ENCODE measurements around the gene NUCB2. TPM values are rescaled to one million over a fixed set of nuclear protein-coding genes. Genes with fewer than 3 reads are reported as not detected.

The NUCB2 gene
- polyA plus RNA-seq, 1 donor (not counting 4 experiments of a cell fraction or from before 2014, with no cell fraction given) = 44.2 TPM

- Histone ChIP-seq H3K9me3 (ENCODE audit: control insufficient read depth, low read depth, low read length) (no peaks in the 10 kb centered on the region), H4K20me1 (ENCODE audit: control insufficient read depth, extremely low read depth, insufficient read depth, low read length) (no peaks in the 10 kb centered on the region), H3K27me3 (ENCODE audit: control insufficient read depth, extremely low read depth, insufficient read depth, low read length) (no peaks in the 10 kb centered on the region), H3K4me3 (ENCODE audit: control insufficient read depth in 2 of 3, extremely low read depth in 1 of 3, insufficient read depth in 2 of 3, low read depth in 1 of 3, low read length in 3 of 3) (no peak overlapping the region), H3K9me1 (ENCODE audit: control insufficient read depth, extremely low read depth, insufficient read depth, low read length) (no peaks in the 10 kb centered on the region), H3K36me3 (ENCODE audit: control insufficient read depth in 2 of 2, extremely low read depth in 1 of 2, insufficient read depth in 2 of 2, low read length in 2 of 2) (peaks cover 1 to 6% of the 10 kb centered on the region in 2 experiments), H3K27ac (ENCODE audit: control insufficient read depth, insufficient read depth, low read length) (no peak overlapping the region), H3K4me1 (ENCODE audit: control insufficient read depth, extremely low read depth, insufficient read depth, low read length) (no peaks in the 10 kb centered on the region), H2AFZ (ENCODE audit: control insufficient read depth, low read length) (no peak overlapping the region), H3K9ac (ENCODE audit: control insufficient read depth, extremely low read depth, insufficient read depth, low read length) (no peak overlapping the region), H3K79me2 (ENCODE audit: control insufficient read depth, insufficient read depth, low read length) (no peaks in the 10 kb centered on the region), H3K4me2 (ENCODE audit: control insufficient read depth, extremely low read depth, insufficient read depth, low read depth, low read length) (no peak overlapping the region)
- TF ChIP-seq EZH2 (IDR thresholded peaks at IDR 0.05; ENCODE audit: low read length) = no peak
- TF ChIP-seq CTCF (optimal IDR thresholded peaks at IDR 0.05 in 1 of 3, IDR thresholded peaks at IDR 0.05 in 1 of 3, conservative IDR thresholded peaks at IDR 0.05 in 1 of 3; ENCODE audit: extremely low read depth in 1 of 3, insufficient read depth in 2 of 3, low read length in 3 of 3) = no peak
- dilution Hi-C loops (cut with MboI; ENCODE audit: extremely low pct_ligation_motif_present, low sequenced_read_pairs) = no loop called here
- DNase-seq (ENCODE audit: low read depth, low spot score) (no peak), FAIRE-seq (no peak)
Observed at GRCh38 chr11:17287058-17287457, 10.5 kb downstream of the NUCB2 start.

GRCh38 chr11:17291710-17292109 lies 15.2 kb downstream of the NUCB2 start:
- H3K4me3 ChIP-seq (ENCODE audit: control insufficient read depth in 2 of 3, extremely low read depth in 1 of 3, insufficient read depth in 2 of 3, low read depth in 1 of 3, low read length in 3 of 3) = no peak overlapping the region
- no peak overlapping the region for H3K9ac ChIP-seq (ENCODE audit: control insufficient read depth, extremely low read depth, insufficient read depth, low read length)
- no peaks in the 10 kb centered on the region for H4K20me1 ChIP-seq (ENCODE audit: control insufficient read depth, extremely low read depth, insufficient read depth, low read length)
- H3K9me3 ChIP-seq (ENCODE audit: control insufficient read depth, low read depth, low read length) = no peaks in the 10 kb centered on the region
- dilution Hi-C loops (cut with MboI; ENCODE audit: extremely low pct_ligation_motif_present, low sequenced_read_pairs) = no loop called here
- no peak overlapping the region for H2AFZ ChIP-seq (ENCODE audit: control insufficient read depth, low read length)
- H3K36me3 ChIP-seq (ENCODE audit: control insufficient read depth in 2 of 2, extremely low read depth in 1 of 2, insufficient read depth in 2 of 2, low read length in 2 of 2) = peaks cover 1 to 2% of the 10 kb centered on the region in 2 experiments
- no peaks in the 10 kb centered on the region for H3K4me1 ChIP-seq (ENCODE audit: control insufficient read depth, extremely low read depth, insufficient read depth, low read length)
- no peaks in the 10 kb centered on the region for H3K79me2 ChIP-seq (ENCODE audit: control insufficient read depth, insufficient read depth, low read length)
- no peak overlapping the region for H3K27ac ChIP-seq (ENCODE audit: control insufficient read depth, insufficient read depth, low read length)
- TF ChIP-seq EZH2 (IDR thresholded peaks at IDR 0.05; ENCODE audit: low read length) = no peak
- TF ChIP-seq CTCF (optimal IDR thresholded peaks at IDR 0.05 in 1 of 3, IDR thresholded peaks at IDR 0.05 in 1 of 3, conservative IDR thresholded peaks at IDR 0.05 in 1 of 3; ENCODE audit: extremely low read depth in 1 of 3, insufficient read depth in 2 of 3, low read length in 3 of 3) = no peak
- no peak overlapping the region for H3K4me2 ChIP-seq (ENCODE audit: control insufficient read depth, extremely low read depth, insufficient read depth, low read depth, low read length)
- DNase-seq (ENCODE audit: low read depth, low spot score) (no peak), FAIRE-seq (no peak)
- no peaks in the 10 kb centered on the region for H3K9me1 ChIP-seq (ENCODE audit: control insufficient read depth, extremely low read depth, insufficient read depth, low read length)
- H3K27me3 ChIP-seq (ENCODE audit: control insufficient read depth, extremely low read depth, insufficient read depth, low read length) = no peaks in the 10 kb centered on the region
